HG02798 (cell line): ENCODE measurements around the gene ETHE1.
A peak's percentile ranks its signal among the peaks of the same experiment; 100 is the strongest.

ENCODE experiments used
- ATAC-seq: cut with Tn5 transposase; IDR thresholded peaks from one replicate; pipeline ENCODE4 v1.9.1; 2021; ENCODE audit warnings: mild to moderate bottlenecking; ENCODE audit not compliant: unreplicated experiment, poor library complexity

ETHE1 gene

GRCh38 chr19:43468354-43469159, 58.4 kb downstream of the ETHE1 start:
- no peak for ATAC-seq

- ATAC-seq: no peak
These were observed 59.3 kb downstream of the ETHE1 start for GRCh38 chr19:43467730-43468129.

GRCh38 chr19:43467276-43467675, 59.7 kb downstream of the ETHE1 start:
- no peak for ATAC-seq

- ATAC-seq: no peak
These were observed 60.2 kb downstream of the ETHE1 start for GRCh38 chr19:43466793-43467192.

GRCh38 chr19:43465468-43466120, 61.4 kb downstream of the ETHE1 start, which contains the start of gene LYPD3:
Gene LYPD3 (minus strand): TSS chr19:43465608. CDS start chr19:43465571, 37 bp downstream.
- ATAC-seq: no peak

- peak; percentile 29 for ATAC-seq
These were observed 62.7 kb downstream of the ETHE1 start for GRCh38 chr19:43464134-43464775.

- peak; percentile 85 for ATAC-seq
These were observed 63.4 kb downstream of the ETHE1 start for GRCh38 chr19:43463381-43464133.

- ATAC-seq: no peak
These were observed 64.1 kb downstream of the ETHE1 start for GRCh38 chr19:43462785-43463380.

GRCh38 chr19:43462383-43462782, 64.6 kb downstream of the ETHE1 start:
- ATAC-seq: no peak

- no peak for ATAC-seq
These were observed 65.7 kb downstream of the ETHE1 start for GRCh38 chr19:43461303-43461702.

- no peak for ATAC-seq
These were observed 66.5 kb downstream of the ETHE1 start for GRCh38 chr19:43460362-43461016.

GRCh38 chr19:43457809-43458208, 69.2 kb downstream of the ETHE1 start:
- no peak for ATAC-seq
